ENCODE measurements around the gene PCNX4. TPM values are rescaled to one million over a fixed set of nuclear protein-coding genes. Genes with fewer than 3 reads are reported as not detected.

PCNX4 gene
- total RNA-seq, 4 donors from 2014 or later, result 52.2 to 74.7 (median 62.9) TPM

DNA sequence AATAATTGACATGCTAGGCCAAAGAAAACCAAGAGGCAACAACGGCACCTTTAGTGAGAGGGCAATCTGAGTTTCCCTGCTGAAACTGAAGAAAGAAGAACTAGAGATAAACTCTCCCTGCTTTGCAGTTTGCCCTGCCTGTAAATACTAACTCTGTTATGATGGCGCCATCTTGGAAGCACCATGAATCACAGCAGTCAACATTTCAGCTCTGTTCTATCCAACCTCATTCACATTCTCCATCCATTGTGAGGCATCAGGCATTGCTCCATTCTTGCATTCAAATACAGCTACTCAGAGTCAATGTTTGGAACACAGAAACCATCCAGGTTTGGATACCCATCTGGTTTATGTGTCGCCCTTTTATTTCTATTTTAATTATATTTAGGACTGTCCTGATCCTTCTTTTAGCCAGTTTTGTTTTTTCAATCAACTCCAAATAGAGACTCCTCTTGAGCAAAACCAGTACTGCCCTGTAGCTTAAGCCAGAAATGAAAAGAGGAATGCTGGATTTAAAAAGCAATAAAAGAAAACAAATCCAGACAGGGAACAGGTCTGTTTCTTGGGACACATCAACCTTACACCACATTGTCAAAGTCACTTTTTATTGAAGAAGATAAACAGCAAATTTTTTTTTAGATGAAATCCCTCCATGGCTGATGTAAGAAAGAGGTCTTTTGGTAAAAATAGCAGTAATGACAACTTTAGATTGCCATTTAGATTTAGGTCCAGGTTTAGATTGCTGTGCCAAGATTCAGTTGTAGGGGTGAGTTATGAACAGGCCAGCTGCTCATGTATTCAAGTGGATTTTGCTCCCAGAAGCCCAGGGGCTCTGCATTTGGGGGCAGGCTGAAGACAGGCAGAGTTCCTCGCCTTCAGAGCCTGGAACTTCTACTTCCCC is 124.0 kb downstream of the PCNX4 start:
- DNase-seq (ENCODE audit: low spot score in 2 of 2), result no peak
- TF ChIP-seq EP300 (IDR thresholded peaks at IDR 0.05) (no peak), POLR2A (IDR thresholded peaks at IDR 0.05) (no peak)
- TF ChIP-seq, protein P1, sequence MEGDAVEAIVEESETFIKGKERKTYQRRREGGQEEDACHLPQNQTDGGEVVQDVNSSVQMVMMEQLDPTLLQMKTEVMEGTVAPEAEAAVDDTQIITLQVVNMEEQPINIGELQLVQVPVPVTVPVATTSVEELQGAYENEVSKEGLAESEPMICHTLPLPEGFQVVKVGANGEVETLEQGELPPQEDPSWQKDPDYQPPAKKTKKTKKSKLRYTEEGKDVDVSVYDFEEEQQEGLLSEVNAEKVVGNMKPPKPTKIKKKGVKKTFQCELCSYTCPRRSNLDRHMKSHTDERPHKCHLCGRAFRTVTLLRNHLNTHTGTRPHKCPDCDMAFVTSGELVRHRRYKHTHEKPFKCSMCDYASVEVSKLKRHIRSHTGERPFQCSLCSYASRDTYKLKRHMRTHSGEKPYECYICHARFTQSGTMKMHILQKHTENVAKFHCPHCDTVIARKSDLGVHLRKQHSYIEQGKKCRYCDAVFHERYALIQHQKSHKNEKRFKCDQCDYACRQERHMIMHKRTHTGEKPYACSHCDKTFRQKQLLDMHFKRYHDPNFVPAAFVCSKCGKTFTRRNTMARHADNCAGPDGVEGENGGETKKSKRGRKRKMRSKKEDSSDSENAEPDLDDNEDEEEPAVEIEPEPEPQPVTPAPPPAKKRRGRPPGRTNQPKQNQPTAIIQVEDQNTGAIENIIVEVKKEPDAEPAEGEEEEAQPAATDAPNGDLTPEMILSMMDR (IDR thresholded peaks at IDR 0.05), result no peak
- no peaks in the 10 kb centered on the region for H3K27me3 ChIP-seq
- H3K4me3 ChIP-seq, result no peak overlapping the region
- H3K27ac ChIP-seq, result no peak overlapping the region
- no peaks in the 10 kb centered on the region for H3K36me3 ChIP-seq
- H3K4me1 ChIP-seq, result no peaks in the 10 kb centered on the region
- H3K9me3 ChIP-seq, result no peaks in the 10 kb centered on the region
- 73 to 84% methylated on average over 4 of the region's 4 CpGs for WGBS, 2 donors

DNA sequence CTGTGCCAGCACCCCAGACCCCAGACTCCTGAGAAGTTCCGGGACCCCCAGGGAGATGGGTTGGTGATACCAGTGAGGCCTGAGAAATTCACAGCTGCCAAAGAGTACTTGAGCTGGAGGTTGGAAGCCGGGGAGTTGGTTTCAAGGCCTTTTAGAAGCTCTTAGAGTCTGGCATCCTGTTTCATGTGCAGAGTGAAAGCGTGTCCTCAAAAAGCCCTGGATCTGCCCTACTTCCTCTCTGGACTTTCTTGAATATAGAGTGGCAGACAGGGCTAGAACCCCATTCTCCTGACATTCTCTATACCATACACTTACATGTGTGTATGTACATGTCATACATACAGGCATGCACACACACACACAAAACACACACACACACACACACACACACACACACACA is 126.0 kb downstream of the PCNX4 start:
- TF ChIP-seq EP300 (IDR thresholded peaks at IDR 0.05) (no peak), POLR2A (IDR thresholded peaks at IDR 0.05) (no peak)
- TF ChIP-seq, protein P1 (IDR thresholded peaks at IDR 0.05), result no peak
- H3K27ac ChIP-seq, result no peak overlapping the region
- no peaks in the 10 kb centered on the region for H3K9me3 ChIP-seq
- 72 to 79% methylated on average over 3 of the region's 3 CpGs for WGBS, 2 donors
- H3K36me3 ChIP-seq, result no peaks in the 10 kb centered on the region
- H3K4me1 ChIP-seq, result no peaks in the 10 kb centered on the region
- no peak overlapping the region for H3K4me3 ChIP-seq
- no peak for DNase-seq (ENCODE audit: low spot score in 2 of 2)
- H3K27me3 ChIP-seq, result no peaks in the 10 kb centered on the region

Other genes starting within 250 kb of the PCNX4 start
- 10 to 100 TPM in 3 of 4 donors, 1 to 10 TPM in 1; 7.5 to 20.7 (median 14.6) TPM for gene RTN1, start 221.1 kb upstream of the PCNX4 start, total RNA-seq
- gene LRRC9, start 171.8 kb upstream of the PCNX4 start, total RNA-seq, result not detected
- 100 to 1,000 TPM in 1 of 4 donors, 10 to 100 TPM in 3; 77.1 to 126 (median 85.6) TPM for gene DHRS7, start 73.5 kb downstream of the PCNX4 start, total RNA-seq
- 10 to 100 TPM; 28.2 to 43.7 (median 40.4) TPM for gene PPM1A, start 157.3 kb downstream of the PCNX4 start, total RNA-seq

Data from tibial nerve (tissue), 4 donors.